OCI-LY1 (cell line): ENCODE data around the gene HOOK2.

Experiments used
- H2AFZ ChIP-seq: fragments of 200-600 bp; sonication (generic), shearing (Covaris generic); 2 replicates; pipeline ENCODE4 v1.6.0; 2014; ENCODE audit warnings: antibody characterized with exemption, mild to moderate bottlenecking, low read length
- H3F3A ChIP-seq: fragments of 200-600 bp; sonication (generic), shearing (Covaris generic); 2 replicates; pipeline ENCODE4 v1.6.0; 2014; ENCODE audit warnings: mild to moderate bottlenecking, antibody characterized with exemption, low read length, moderate library complexity; ENCODE audit not compliant: insufficient read depth
- H3K27ac ChIP-seq: fragments of 200-600 bp; sonication (generic); 2 replicates; pipeline ENCODE4 v1.5.1; 2014; ENCODE audit warnings: low read length, mixed run types, mild to moderate bottlenecking, low read depth; ENCODE audit not compliant: poor library complexity, severe bottlenecking
- H3K27me3 ChIP-seq: fragments of 200-600 bp; sonication (generic); 2 replicates; pipeline ENCODE4 v1.6.0; 2014; ENCODE audit warnings: antibody characterized with exemption, mild to moderate bottlenecking, low read length, moderate library complexity; ENCODE audit not compliant: insufficient read depth
- H3K36me3 ChIP-seq: fragments of 200-600 bp; sonication (generic); 2 replicates; pipeline ENCODE4 v1.6.1; 2014; ENCODE audit warnings: mild to moderate bottlenecking, antibody characterized with exemption, low read length, moderate library complexity, mixed read lengths; ENCODE audit not compliant: insufficient read depth
- H3K4me1 ChIP-seq: fragments of 200-600 bp; sonication (generic); 2 replicates; pipeline ENCODE4 v1.5.1; 2014; ENCODE audit warnings: mild to moderate bottlenecking, low read length, moderate library complexity; ENCODE audit not compliant: insufficient read depth, severe bottlenecking
- H3K4me2 ChIP-seq: fragments of 200-600 bp; sonication (generic), shearing (Covaris generic); 2 replicates; pipeline ENCODE4 v1.6.1; 2014; ENCODE audit warnings: low read length
- H3K4me3 ChIP-seq: fragments of 200-600 bp; sonication (generic); 2 replicates; pipeline ENCODE4 v1.5.1; 2014; ENCODE audit warnings: low read length, low read depth, mild to moderate bottlenecking, mixed read lengths; ENCODE audit not compliant: poor library complexity, severe bottlenecking
- H3K79me2 ChIP-seq: fragments of 200-600 bp; shearing (Covaris generic); 2 replicates; pipeline ENCODE4 v1.6.1; 2016; ENCODE audit warnings: mixed run types, low read length, mixed read lengths; ENCODE audit not compliant: insufficient read depth
- H3K9ac ChIP-seq: fragments of 200-600 bp; sonication (generic), shearing (Covaris generic); 2 replicates; pipeline ENCODE4 v1.6.1; 2014; ENCODE audit warnings: mild to moderate bottlenecking, low read length, mixed read lengths
- H3K9me2 ChIP-seq: fragments of 200-600 bp; sonication (generic), shearing (Covaris generic); 2 replicates; pipeline ENCODE4 v1.6.1; 2014; ENCODE audit warnings: low read depth, mild to moderate bottlenecking, low read length, mixed read lengths
- H3K9me3 ChIP-seq: fragments of 200-600 bp; shearing (Covaris generic); 2 replicates; pipeline ENCODE4 v1.6.1; 2014; ENCODE audit warnings: low read length, mixed read lengths
- H4K20me1 ChIP-seq: fragments of 200-600 bp; sonication (generic), shearing (Covaris generic); 2 replicates; pipeline ENCODE4 v1.6.0; 2016; ENCODE audit warnings: mild to moderate bottlenecking, low read length; ENCODE audit not compliant: insufficient read depth
- EZH2 ChIP-seq: fragments of 200-600 bp; sonication (generic), shearing (Covaris generic); IDR thresholded peaks from 2 replicates; pipeline ENCODE4 v1.8.0; 2017; ENCODE audit warnings: borderline replicate concordance, mixed run types, mild to moderate bottlenecking, antibody characterized with exemption, low read length, moderate library complexity, mixed read lengths
- TF ChIP-seq, protein P1 (sequence below): fragments of 200-600 bp; sonication (generic), shearing (Covaris generic); IDR thresholded peaks from 2 replicates; pipeline ENCODE4 v1.5.1; 2017; ENCODE audit warnings: mild to moderate bottlenecking, antibody characterized with exemption, low read length, moderate library complexity, mixed read lengths

Gene HOOK2

DNA sequence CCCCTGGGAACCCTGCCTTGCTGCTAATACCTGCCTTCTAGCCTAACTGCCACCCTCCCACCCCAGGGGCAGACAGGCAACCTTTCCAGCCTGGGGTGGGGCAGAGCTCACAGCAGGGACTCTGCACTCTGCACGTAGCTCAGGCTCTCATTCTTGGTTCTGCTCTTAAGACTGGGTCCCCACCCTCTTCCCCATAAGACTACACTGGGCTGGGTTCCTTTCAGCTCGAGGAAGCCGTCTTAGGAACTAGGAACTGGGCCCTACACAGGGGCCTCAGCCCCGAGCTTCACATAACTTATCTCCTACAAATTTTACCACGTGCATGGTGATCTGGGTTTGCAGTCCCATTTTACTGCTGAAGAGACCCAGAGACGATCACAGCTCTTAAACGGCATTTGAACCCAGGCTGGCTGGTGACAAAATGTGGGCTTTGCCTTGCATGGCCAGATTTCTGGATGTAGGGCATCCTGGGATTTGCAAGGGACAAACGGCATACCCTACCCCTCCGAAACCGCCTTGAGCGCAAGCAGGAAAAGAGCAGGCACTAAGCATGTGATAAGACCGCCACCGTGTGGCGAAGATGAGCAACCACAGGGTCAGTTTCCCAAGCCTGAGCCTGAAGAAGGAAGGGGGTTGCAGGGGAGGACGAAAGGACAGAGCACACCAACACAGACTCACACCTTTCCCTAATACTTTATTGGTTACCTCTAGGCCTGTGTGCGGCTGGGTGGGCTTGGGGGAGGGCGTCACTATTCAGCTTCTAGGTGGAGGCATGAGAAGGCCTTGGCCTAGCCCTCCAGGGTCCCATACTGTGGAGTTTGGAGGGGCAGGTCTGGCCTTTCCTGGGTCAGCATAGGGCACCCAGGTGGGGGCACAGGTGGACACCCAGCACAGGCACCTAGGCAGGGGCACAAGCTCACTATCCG lies 21.1 kb upstream of the HOOK2 start:
- TF ChIP-seq, protein P1, sequence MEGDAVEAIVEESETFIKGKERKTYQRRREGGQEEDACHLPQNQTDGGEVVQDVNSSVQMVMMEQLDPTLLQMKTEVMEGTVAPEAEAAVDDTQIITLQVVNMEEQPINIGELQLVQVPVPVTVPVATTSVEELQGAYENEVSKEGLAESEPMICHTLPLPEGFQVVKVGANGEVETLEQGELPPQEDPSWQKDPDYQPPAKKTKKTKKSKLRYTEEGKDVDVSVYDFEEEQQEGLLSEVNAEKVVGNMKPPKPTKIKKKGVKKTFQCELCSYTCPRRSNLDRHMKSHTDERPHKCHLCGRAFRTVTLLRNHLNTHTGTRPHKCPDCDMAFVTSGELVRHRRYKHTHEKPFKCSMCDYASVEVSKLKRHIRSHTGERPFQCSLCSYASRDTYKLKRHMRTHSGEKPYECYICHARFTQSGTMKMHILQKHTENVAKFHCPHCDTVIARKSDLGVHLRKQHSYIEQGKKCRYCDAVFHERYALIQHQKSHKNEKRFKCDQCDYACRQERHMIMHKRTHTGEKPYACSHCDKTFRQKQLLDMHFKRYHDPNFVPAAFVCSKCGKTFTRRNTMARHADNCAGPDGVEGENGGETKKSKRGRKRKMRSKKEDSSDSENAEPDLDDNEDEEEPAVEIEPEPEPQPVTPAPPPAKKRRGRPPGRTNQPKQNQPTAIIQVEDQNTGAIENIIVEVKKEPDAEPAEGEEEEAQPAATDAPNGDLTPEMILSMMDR: peak; percentile 93
- TF ChIP-seq EZH2: no peak
- Histone ChIP-seq H3K9me2 (no peaks in the 10 kb centered on the region), H3K4me3 (no peak overlapping the region), H3K79me2 (no peaks in the 10 kb centered on the region), H3K9ac (peak overlapping the region; percentile 10; the same call in 1 of the 2 replicates), H3K4me2 (peak overlapping the region; percentile 17; the same call in 1 of the 2 replicates), H2AFZ (no peak overlapping the region), H3K27ac (peak overlapping the region; percentile 34), H4K20me1 (no peaks in the 10 kb centered on the region), H3K9me3 (no peaks in the 10 kb centered on the region), H3F3A (no peaks in the 10 kb centered on the region), H3K36me3 (peaks cover 16% of the 10 kb centered on the region; the same call in 1 of the 2 replicates), H3K4me1 (peaks cover 29% of the 10 kb centered on the region), H3K27me3 (no peaks in the 10 kb centered on the region)

DNA sequence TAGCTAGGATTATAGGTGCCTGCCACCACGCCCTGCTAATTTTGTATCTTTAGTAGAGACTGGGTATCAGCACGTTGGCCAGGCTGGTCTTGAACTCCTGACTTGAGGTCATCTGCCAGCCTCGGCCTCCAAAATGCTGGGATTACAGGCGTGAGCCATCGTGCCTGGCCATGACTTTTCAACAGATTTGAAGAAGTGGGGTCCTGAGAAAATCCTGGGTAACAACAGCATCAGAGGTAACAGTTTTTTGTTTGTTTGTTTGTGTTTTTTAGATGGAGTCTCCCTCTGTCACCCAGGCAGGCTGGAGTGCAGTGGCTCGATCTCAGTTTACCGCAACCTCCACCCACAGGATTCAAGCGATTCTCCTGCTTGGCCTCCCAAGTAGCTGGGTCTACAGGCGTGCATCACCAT lies 19.6 kb upstream of the HOOK2 start:
- Histone ChIP-seq H4K20me1 (no peaks in the 10 kb centered on the region), H3F3A (no peaks in the 10 kb centered on the region), H3K9ac (no peak overlapping the region)

DNA sequence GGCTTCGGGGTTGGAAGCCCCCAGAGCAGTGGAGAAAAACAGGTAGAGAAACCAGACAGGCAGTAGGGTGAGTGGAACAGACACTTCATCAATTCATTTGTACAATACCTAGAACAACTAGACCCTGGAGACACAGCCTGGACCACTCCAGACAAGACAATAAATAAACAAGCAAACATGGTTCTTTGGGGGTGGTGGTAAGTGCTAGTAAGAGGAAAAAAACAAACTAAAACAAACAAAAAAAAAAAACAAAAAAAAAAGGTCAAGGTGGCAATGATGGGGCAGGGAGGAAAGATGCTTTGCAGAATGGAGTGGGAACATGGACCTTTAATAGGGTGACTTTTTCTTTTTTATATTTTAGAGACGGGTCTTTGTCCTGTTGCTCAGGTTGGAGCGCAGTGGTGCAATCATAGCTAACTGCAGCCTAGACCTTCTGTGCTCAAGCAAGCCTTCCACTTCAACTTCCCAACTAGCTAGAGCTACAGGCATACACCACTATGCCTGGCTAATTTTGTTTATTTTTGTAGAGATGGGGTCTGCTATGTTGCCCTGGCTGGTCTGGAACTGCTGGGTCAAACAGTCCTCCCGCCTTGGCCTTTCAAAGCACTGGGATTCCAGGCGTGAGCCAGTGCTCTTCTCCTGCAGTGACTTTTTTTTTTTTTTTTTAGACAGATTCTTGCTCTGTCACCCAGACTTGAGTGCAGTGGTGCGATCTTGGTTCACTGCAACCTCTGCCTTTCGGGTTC lies 19.0 kb upstream of the HOOK2 start:
- no peaks in the 10 kb centered on the region for H3K27me3 ChIP-seq
- H4K20me1 ChIP-seq: no peaks in the 10 kb centered on the region
- peak overlapping the region; percentile 42 for H3K27ac ChIP-seq
- no peaks in the 10 kb centered on the region for H3K79me2 ChIP-seq
- TF ChIP-seq, protein P1: no peak
- TF ChIP-seq EZH2: no peak
- H3K9me2 ChIP-seq: no peaks in the 10 kb centered on the region
- H3K4me3 ChIP-seq: peak overlapping the region; percentile 76
- H3K4me2 ChIP-seq: peak overlapping the region; percentile 77
- peaks cover 4% of the 10 kb centered on the region; the same call in 1 of the 2 replicates for H3K36me3 ChIP-seq
- H3K9me3 ChIP-seq: no peaks in the 10 kb centered on the region
- H2AFZ ChIP-seq: no peak overlapping the region
- no peaks in the 10 kb centered on the region for H3F3A ChIP-seq
- peak overlapping the region; percentile 77 for H3K9ac ChIP-seq
- H3K4me1 ChIP-seq: peaks cover 30% of the 10 kb centered on the region

More for the DNA sequence above, 19.6 kb upstream of the HOOK2 start:
- TF ChIP-seq EZH2: no peak
- TF ChIP-seq, protein P1: no peak
- H3K4me2 ChIP-seq: no peak overlapping the region
- no peaks in the 10 kb centered on the region for H3K79me2 ChIP-seq
- H3K27ac ChIP-seq: peak overlapping the region; percentile 42
- H3K27me3 ChIP-seq: no peaks in the 10 kb centered on the region
- peaks cover 32% of the 10 kb centered on the region for H3K4me1 ChIP-seq
- H3K9me2 ChIP-seq: no peaks in the 10 kb centered on the region
- no peak overlapping the region for H2AFZ ChIP-seq
- H3K36me3 ChIP-seq: peaks cover 9% of the 10 kb centered on the region; the same call in 1 of the 2 replicates
- H3K9me3 ChIP-seq: no peaks in the 10 kb centered on the region
- no peak overlapping the region for H3K4me3 ChIP-seq
